Measurements from ENCODE around the gene MAGI2.
A peak's percentile ranks its signal among the peaks of the same experiment; 100 is the strongest.

Gene MAGI2

DNA sequence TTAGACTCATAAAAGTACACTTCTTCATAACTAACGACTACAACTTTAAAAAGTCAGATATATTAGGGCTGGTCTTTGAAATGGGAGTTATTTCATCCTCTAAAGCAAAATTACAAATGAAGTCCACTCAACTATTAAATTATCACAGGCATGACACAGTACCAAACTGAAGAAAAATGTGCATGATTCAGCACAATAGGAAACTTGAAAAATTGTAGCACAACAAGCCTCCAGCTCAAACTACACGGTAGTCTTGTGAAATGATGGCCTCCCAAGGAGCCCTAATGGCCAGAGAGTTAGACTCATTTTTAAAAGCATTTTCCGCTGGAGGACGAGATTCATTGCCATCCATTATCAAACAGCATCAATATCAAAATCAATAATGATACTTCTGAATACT, 76.4 kb downstream of the MAGI2 start:
- DNase-seq (ENCODE audit: low read depth, low spot score), result no peak

GRCh38 chr7:79376299-79377025, 77.0 kb downstream of the MAGI2 start:
- no peak for DNase-seq (ENCODE audit: low read depth, low spot score)

- no peak for DNase-seq (ENCODE audit: low read depth, low spot score)
Measured at GRCh38 chr7:79361214-79361613, 92.3 kb downstream of the MAGI2 start.

- no peak for DNase-seq (ENCODE audit: low read depth, low spot score)
Measured at GRCh38 chr7:79359827-79360226, 93.6 kb downstream of the MAGI2 start.

DNA sequence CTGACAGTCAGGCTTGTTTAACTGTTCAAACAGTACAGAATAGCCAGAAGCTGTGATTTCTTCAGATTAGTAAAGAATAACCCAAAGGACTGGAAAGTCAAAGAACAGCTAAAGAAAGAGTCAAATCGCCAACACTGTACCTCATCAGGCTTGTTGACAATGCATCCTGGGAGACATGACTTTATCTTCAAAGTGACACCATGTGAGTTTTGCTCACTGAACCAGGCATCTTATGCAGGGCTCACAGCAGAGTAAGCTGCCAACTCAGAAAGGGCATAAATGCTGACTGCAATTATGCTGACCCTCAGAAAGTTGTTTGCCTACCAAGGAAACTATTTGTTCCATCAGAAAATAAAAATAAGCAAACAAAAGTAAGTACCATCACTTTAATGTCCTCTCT, 96.4 kb downstream of the MAGI2 start:
- no peak for DNase-seq (ENCODE audit: low read depth, low spot score)

DNA sequence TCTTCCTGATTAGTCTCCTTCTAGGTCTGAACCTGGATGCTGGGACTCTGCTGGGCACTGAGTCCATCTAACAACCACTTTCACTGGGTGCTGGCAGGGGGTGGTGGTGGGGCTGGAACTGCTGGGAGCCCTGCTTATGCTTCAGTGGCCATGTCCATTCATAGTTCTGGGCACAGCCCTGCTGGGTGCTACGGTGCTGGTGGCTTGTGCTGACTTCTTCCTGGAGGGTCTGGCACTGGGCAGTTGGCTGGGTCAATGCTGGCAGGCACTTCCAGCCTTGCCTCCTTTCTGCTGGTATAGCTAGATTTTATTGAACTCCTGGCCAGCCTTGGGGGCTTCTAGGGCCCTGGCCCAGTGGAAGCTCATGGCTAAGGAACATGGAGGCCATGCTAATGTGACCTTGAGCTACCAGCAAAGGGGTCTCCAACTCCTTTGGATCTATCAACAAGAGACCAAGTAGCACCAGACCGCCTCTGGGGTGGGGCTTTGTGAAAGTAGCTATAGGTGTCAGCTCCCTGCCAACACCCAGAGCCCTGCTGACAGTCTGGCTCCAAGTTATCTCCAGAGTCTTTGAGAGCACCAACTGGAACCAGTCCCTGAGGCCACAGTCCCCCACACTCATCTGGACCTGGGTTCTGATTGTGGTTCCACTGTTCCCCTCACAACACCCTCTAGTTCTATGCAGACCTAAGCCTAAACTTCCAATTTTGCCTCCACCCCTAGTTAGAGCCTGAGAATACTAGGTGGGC, 99.6 kb downstream of the MAGI2 start:
- DNase-seq (ENCODE audit: low read depth, low spot score), result no peak

GRCh38 chr7:79352323-79352722, 101.1 kb downstream of the MAGI2 start:
- DNase-seq (ENCODE audit: low read depth, low spot score), result no peak

DNA sequence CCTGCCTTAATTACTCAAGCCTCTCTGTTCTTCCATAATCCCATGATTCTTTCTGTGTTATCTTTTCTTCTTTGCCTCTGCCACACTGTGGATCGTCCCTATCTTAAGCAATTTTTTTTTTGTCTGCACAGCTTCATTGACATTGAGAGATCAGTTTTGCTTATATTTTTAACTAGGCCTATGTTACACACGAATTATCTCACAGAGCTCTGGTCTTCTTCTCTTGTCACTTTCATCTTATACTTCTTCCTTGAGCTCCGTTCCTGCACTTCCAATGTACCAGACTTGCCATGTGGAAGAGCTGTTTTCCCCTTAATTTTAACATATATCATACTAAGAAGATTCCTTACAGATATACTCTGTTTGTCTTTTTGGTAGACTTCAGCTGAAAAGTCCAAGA, 106.1 kb downstream of the MAGI2 start:
- DNase-seq (ENCODE audit: low read depth, low spot score), result no peak

GRCh38 chr7:79341902-79342301, 111.6 kb downstream of the MAGI2 start:
- no peak for DNase-seq (ENCODE audit: low read depth, low spot score)

- no peak for DNase-seq (ENCODE audit: low read depth, low spot score)
Measured at GRCh38 chr7:79340212-79340611, 113.3 kb downstream of the MAGI2 start.

GRCh38 chr7:79339208-79339925, 114.1 kb downstream of the MAGI2 start:
- no peak for DNase-seq (ENCODE audit: low read depth, low spot score)

- no peak for DNase-seq (ENCODE audit: low read depth, low spot score)
Measured at GRCh38 chr7:79337717-79338116, 115.8 kb downstream of the MAGI2 start.

GRCh38 chr7:79334841-79335240, 118.6 kb downstream of the MAGI2 start:
- no peak for DNase-seq (ENCODE audit: low read depth, low spot score)

- DNase-seq (ENCODE audit: low read depth, low spot score), result no peak
Measured at GRCh38 chr7:79334334-79334733, 119.1 kb downstream of the MAGI2 start.

DNA sequence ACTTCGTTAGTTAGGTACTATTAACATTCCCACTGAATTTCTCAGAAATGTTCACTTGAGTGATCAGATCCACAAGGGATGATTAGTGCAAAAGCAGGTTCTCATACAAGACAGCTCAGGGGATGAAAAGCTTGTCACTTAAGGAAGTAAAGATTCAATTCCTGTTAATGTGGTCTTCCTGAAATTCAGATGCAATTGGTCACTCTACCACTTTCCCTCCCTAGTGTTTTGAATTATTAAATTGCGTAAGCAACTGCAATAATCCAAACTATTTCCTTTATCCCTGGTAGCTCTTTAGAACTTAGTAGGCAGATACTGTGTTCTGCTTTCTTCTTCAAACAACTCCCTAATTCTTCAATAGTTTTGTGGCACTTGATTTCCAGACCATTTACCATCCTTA, 121.4 kb downstream of the MAGI2 start:
- no peak for DNase-seq (ENCODE audit: low read depth, low spot score)

DNA sequence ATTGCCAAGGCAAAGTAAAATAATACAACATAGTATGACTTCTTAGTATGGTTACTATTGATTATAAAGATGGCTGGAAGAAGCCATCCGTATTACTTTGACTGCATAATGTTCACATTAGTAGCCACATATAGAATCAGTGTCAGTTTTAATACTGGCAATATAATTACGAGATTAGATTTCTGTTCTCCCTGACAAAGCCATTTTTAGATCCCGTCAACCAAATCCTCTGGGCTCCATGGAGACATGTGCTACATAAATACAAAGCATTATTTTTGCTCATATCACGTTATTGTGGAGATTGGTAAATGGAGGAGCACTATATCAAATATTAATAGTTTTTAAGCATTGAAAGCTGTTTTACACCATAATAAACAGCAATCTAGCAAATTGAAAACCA, 124.0 kb downstream of the MAGI2 start:
- no peak for DNase-seq (ENCODE audit: low read depth, low spot score)

GRCh38 chr7:79320741-79321473, 132.6 kb downstream of the MAGI2 start:
- DNase-seq (ENCODE audit: low read depth, low spot score), result no peak

- no peak for DNase-seq (ENCODE audit: low read depth, low spot score)
Measured at GRCh38 chr7:79319369-79319768, 134.1 kb downstream of the MAGI2 start.

DNA sequence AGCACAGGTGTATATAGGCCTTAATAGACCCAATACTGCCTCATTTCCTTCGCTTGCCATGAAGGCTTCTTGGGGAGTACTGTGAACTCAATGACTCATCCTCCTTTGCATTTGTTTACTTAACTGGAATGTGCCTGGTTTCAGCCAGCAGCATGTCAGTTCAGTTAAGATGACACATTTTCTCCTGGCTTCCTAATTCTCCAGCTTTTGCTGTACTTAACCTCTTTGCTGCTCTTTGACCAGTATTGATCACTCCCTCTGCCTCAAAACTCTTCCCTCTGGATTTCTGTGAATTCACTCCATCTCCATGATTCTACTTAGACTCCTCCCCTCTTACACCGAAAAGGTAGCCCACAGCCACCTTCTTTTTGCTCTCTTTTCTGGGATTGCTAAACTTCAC, 135.7 kb downstream of the MAGI2 start:
- DNase-seq (ENCODE audit: low read depth, low spot score), result peak; percentile 37

- DNase-seq (ENCODE audit: low read depth, low spot score), result no peak
Measured at GRCh38 chr7:79312022-79312421, 141.4 kb downstream of the MAGI2 start.

GRCh38 chr7:79308192-79308591, 145.3 kb downstream of the MAGI2 start:
- no peak for DNase-seq (ENCODE audit: low read depth, low spot score)

GRCh38 chr7:79307376-79307775, 146.1 kb downstream of the MAGI2 start:
- no peak for DNase-seq (ENCODE audit: low read depth, low spot score)
